SU-DHL-6 (cell line): Measurements from ENCODE around the gene A2ML1.

ENCODE experiments used
- CTCF ChIP-seq: fragments of 200-600 bp; sonication (generic); IDR thresholded peaks from one replicate; pipeline ENCODE4 v1.5.1; 2017; ENCODE audit warnings: antibody characterized with exemption, mild to moderate bottlenecking, low read length, moderate library complexity; ENCODE audit not compliant: insufficient read depth, poor library complexity, severe bottlenecking
- EZH2phosphoT487 ChIP-seq: fragments of 200-600 bp; sonication (generic), shearing (Covaris generic); conservative IDR thresholded peaks from 2 replicates; pipeline ENCODE4 v1.6.1; 2018; ENCODE audit warnings: mild to moderate bottlenecking, antibody characterized with exemption, low read length, moderate library complexity, mixed read lengths

- TF ChIP-seq CTCF = no peak
- no peak for TF ChIP-seq EZH2phosphoT487
Measured at GRCh38 chr12:8914716-8915526, 92.5 kb downstream of the A2ML1 start.
